Measurements from ENCODE around the gene ADH5. TPM values are rescaled to one million over a fixed set of nuclear protein-coding genes. Genes with fewer than 3 reads are reported as not detected.
"Not testable (repeated sequence)": the region's sequence is repeated elsewhere in the genome, so short reads cannot be mapped to it uniquely, and the experiment has no call there.

The ADH5 gene
- total and polyA plus RNA-seq, 9 of the 15 experiments (the other 6 are each of a cell fraction or from before 2014, with no cell fraction given) = 115 to 310 (median 200) TPM

- TF ChIP-seq ZNF24 (IDR thresholded peaks at IDR 0.05) (no peak), C11orf30 (IDR thresholded peaks at IDR 0.05; ENCODE audit: low read depth) (no peak), ZKSCAN8 (CRISPR knock-in tag; IDR thresholded peaks at IDR 0.05) (no peak), TSHZ1 (CRISPR knock-in tag; IDR thresholded peaks at IDR 0.05) (no peak), LCOR (CRISPR knock-in tag; IDR thresholded peaks at IDR 0.05) (no peak)
These were observed 21.0 kb downstream of the ADH5 start (continued) for GRCh38 chr4:99067617-99068016.

- CTCF ChIA-PET (ENCODE audit: low intra/inter-chr PET ratio); in situ Hi-C loops (cut with MboI); ATAC-seq: not testable (repeated sequence)
These were observed 23.1 kb downstream of the ADH5 start for GRCh38 chr4:99065521-99065920.

More at GRCh38 chr4:99065521-99065920, 23.1 kb downstream of the ADH5 start:
- FAIRE-seq; H4K20me1 ChIP-seq (replicated peaks; ENCODE audit: control insufficient read depth, insufficient read depth, low read length); H3K9me1 ChIP-seq (ENCODE audit: control insufficient read depth, insufficient read depth, low read length); H3K79me2 ChIP-seq (ENCODE audit: control insufficient read depth, insufficient read depth, low read length); H2AFZ ChIP-seq (ENCODE audit: low read depth, low read length); BruUV-seq (replicated peaks); DNase-seq (ENCODE audit: extremely low read depth in 1 of 4, low spot score in 3 of 4); POLR2A ChIA-PET; H3K9me3 ChIP-seq (replicated peaks; ENCODE audit: control insufficient read depth, insufficient read depth, low read depth, low read length); H3K4me3 ChIP-seq; H3K27me3 ChIP-seq (ENCODE audit: control insufficient read depth in 2 of 2, insufficient read depth in 2 of 2, low read length in 2 of 2); H3K9ac ChIP-seq (ENCODE audit: insufficient read depth in 1 of 2, low read depth in 2 of 2, low read length in 2 of 2); intact Hi-C loops (cut with micrococcal nuclease); H3K4me1 ChIP-seq (replicated peaks in 1 of 2; ENCODE audit: control insufficient read depth in 2 of 2, insufficient read depth in 2 of 2, low read length in 2 of 2); H3K4me2 ChIP-seq (ENCODE audit: insufficient read depth, low read length); H3K27ac ChIP-seq (ENCODE audit: extremely low read depth, low read depth, low read length): not testable (repeated sequence)
- TF ChIP-seq BCOR (IDR thresholded peaks at IDR 0.05) = peak; percentile 68; the same call in 1 of the 2 replicates
- TF ChIP-seq POLR2A (conservative IDR thresholded peaks at IDR 0.05) = peak; percentile 31; the same call in 1 of the 2 replicates
- peak; percentile 39 for TF ChIP-seq SUPT5H (IDR thresholded peaks at IDR 0.05)
- TF ChIP-seq SMARCA5 (IDR thresholded peaks at IDR 0.05) = peak; percentile 41; the same call in 1 of the 2 replicates
- peak in 1 of 2 experiments; percentile 36; a peak in 1 of 4 replicates for TF ChIP-seq KDM1A (IDR thresholded peaks at IDR 0.05)
- peak; percentile 44 for TF ChIP-seq ZNF146 (CRISPR knock-in tag; IDR thresholded peaks at IDR 0.05; ENCODE audit: unreplicated experiment)
- peaks cover 60% of the 10 kb centered on the region for H3K36me3 ChIP-seq (ENCODE audit: control insufficient read depth, insufficient read depth, low read length)
- WGBS (ENCODE audit: insufficient coverage, low coverage, missing lambda C conversion rate) = 100% methylated on average over 1 of the region's 2 CpGs
